IPS DF 6.9 (cell line): Measurements from ENCODE around the gene ARSB.

ENCODE experiments used
- DNase-seq: peaks from one replicate; pipeline ENCODE4 v3.0.0-alpha.2; 2013; ENCODE audit warnings: low read depth, low spot score
- H3K27ac ChIP-seq: one replicate; pipeline ENCODE4 v1.5.1; 2013; ENCODE audit warnings: low read length, control low read depth
- H3K27me3 ChIP-seq: 2 replicates; pipeline ENCODE4 v1.6.1; 2013; ENCODE audit warnings: mild to moderate bottlenecking, low read length; ENCODE audit not compliant: control insufficient read depth, insufficient read depth
- H3K36me3 ChIP-seq: 2 replicates; pipeline ENCODE4 v1.6.1; 2013; ENCODE audit warnings: low read length; ENCODE audit not compliant: control insufficient read depth, insufficient read depth
- H3K4me1 ChIP-seq: 2 replicates; pipeline ENCODE4 v1.6.1; 2013; ENCODE audit warnings: low read length; ENCODE audit not compliant: control insufficient read depth, insufficient read depth
- H3K4me3 ChIP-seq: 2 replicates; pipeline ENCODE4 v1.5.1; 2013; ENCODE audit warnings: mild to moderate bottlenecking, low read length
- H3K9me3 ChIP-seq: 2 replicates; pipeline ENCODE4 v1.6.1; 2013; ENCODE audit warnings: low read length, inconsistent platforms; ENCODE audit not compliant: control insufficient read depth, insufficient read depth
- WGBS: extraction: QIAGEN DNeasy Blood & Tissue Kit; methylation state at CpG from one replicate; pipeline ENCODE4 v1.1.7; 2013; ENCODE audit warnings: mixed read lengths, missing lambda C conversion rate; ENCODE audit not compliant: insufficient read length, insufficient coverage; 5-methylcytosine and 5-hydroxymethylcytosine counted together

The ARSB gene

DNA sequence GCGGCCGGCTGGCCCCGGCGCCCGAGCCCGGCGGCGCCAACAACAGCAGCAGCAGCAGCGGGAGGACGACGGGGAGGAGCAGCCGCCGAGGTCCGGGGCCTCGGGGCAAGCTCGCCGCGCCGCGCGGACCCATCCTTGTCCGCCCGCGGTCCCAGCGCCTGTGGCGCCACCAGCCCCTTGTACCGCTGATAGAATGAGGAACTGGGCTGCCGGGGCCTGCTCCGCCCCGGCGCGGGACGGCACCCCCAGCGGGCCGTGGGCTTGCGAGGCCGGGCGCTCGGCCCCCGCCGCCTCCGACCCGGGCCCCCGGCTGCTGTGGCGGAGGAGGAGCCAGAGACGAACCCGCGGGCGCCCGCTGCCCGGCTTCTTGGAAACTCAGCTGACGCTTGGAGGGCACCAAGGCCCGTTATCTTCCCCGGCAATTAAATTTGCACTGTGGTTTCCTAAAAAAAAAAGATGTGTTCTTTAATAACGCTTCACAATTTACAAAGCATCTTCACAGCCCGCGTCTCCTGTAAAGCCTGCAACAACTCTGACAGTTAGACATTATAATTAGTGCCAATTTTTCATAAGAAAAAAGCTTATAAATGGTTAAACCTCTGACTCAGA is at the start of gene ARSB:
ARSB (minus strand) TSS at position 195 of the 609 bp plus-strand sequence; CDS start at position 133, 62 bp downstream.
- no CpG with 5 or more reads among the region's 57 CpGs for WGBS
- peak within 1 kb of the TSS; percentile 77; the same call in 1 of the 2 replicates for H3K4me3 ChIP-seq
- no peak for DNase-seq
- peaks cover 2% of the 10 kb centered on the region; the same call in 1 of the 2 replicates for H3K4me1 ChIP-seq
- no peaks in the 10 kb centered on the region for H3K36me3 ChIP-seq
- no peaks in the 10 kb centered on the region for H3K27me3 ChIP-seq
- H3K27ac ChIP-seq: no peak within 1 kb of the TSS
- H3K9me3 ChIP-seq: no peaks in the 10 kb centered on the region

DNA sequence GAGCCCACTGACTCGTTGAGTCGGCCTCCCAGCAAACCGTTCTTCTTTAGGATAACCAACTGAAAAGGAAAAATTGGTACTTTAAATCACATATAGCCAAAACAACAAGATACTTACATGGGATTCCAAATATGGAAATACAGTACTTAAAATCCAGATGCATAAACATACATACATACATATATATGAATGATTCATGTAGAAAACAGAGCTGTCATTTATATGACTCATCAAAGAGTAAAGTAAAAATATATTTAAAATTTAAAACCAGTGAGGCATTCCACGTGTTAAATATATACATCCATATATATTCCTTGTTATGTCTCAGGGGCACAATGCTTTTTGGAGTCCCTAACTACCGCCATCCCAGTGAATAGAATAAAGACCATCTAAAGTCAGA is 47.7 kb upstream of the ARSB start:
- Histone ChIP-seq H3K36me3 (no peaks in the 10 kb centered on the region), H3K4me1 (no peaks in the 10 kb centered on the region), H3K27me3 (no peaks in the 10 kb centered on the region), H3K27ac (no peak overlapping the region), H3K4me3 (no peak overlapping the region), H3K9me3 (no peaks in the 10 kb centered on the region)
- no peak for DNase-seq
- no CpG with 5 or more reads among the region's 5 CpGs for WGBS

DNA sequence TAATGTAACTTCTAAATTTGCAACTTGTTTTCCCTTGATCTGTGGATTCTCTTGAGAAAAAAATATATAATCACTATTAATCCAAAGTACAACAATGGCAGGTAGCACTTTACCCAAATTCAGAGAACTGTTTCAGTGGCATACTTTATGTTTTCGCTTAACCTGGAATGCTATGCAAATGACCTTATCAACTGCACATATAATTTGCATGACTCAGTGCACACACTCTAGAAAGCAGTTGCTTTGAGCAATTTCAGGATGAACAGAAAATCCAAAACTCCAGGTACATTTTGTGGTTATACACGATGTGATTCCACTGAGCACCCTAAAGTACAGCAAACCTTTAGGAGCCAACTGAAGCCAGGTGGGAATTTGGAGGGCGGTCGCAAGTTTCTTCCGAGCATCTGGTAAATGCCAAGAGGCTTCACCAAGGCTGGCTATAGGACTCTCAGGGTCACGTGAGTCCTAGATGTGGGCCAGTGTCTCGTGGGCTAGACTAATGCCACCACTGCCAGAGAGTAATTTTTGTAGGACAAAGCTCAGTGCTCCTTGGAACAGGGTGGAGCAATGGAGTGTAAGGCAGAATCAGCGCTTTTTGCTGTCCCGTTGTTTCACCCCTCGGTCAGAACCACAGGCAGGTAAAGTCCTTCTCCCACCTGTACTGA is 47.1 kb upstream of the ARSB start:
- Histone ChIP-seq H3K4me1 (no peaks in the 10 kb centered on the region), H3K27me3 (no peaks in the 10 kb centered on the region), H3K27ac (no peak overlapping the region), H3K4me3 (no peak overlapping the region), H3K9me3 (no peaks in the 10 kb centered on the region), H3K36me3 (no peaks in the 10 kb centered on the region)
- no CpG with 5 or more reads among the region's 10 CpGs for WGBS
- no peak for DNase-seq

DNA sequence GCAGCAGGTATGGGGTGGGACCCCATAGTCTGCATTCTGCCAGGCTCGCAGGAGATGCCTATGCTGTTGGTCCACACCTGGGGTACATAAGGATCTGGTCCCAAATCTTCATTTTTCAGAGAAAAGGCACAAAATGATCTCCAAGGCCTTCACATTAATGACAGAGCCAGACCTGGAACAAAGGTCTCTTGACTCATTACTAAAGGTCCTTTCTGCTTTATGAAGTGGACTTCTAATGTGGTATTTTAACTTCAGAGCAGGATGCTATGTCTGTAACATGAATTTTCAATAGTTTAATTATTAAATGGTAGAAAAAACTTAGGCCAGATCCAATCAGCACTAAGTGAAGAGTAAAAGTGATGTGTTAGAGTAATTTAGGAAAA is 46.4 kb upstream of the ARSB start:
- H3K4me1 ChIP-seq: no peaks in the 10 kb centered on the region
- no CpG with 5 or more reads among the region's 1 CpG for WGBS
- H3K4me3 ChIP-seq: no peak overlapping the region
- no peak for DNase-seq
- H3K27me3 ChIP-seq: no peaks in the 10 kb centered on the region
- H3K9me3 ChIP-seq: no peaks in the 10 kb centered on the region
- H3K36me3 ChIP-seq: no peaks in the 10 kb centered on the region
- H3K27ac ChIP-seq: no peak overlapping the region

DNA sequence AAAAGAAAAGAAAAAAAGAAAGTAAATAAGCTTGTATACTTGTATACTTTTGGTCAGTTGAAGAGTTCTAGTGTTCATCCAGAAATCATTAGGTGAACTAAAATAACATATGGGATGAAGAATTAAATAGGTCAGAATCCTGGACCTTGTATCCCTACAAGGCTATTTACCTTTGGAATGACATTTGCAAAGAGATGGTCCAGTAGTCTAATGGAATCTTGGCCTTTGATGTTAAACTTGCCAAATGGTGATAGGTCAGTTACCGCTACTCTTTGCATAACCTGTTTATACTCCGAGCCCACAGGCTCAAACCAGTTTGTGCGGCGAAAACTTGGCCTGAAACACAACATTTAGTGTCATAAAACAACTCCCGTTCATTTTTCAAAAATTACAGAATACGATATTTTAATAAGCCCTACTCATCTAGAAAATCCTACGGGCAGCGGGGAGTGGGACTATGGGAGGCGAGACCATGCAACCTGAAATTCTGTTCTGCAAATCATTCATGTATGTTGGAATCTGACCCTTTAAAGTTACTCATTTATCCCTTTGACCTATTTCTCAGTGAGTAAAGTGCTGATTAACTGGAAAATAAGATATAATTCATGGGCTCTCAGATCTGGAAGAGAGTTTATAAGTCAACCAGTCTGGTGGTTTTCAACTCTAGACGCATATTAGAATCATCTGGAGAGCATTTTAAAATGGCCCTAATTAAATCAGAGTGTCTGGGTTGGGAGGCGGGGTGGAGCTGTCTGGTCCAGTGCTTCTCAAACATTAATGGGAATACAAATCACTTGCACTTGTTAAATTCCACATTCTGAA is 45.8 kb upstream of the ARSB start:
- Histone ChIP-seq H3K27me3 (no peaks in the 10 kb centered on the region), H3K9me3 (no peaks in the 10 kb centered on the region), H3K4me1 (no peaks in the 10 kb centered on the region), H3K4me3 (no peak overlapping the region), H3K36me3 (no peaks in the 10 kb centered on the region), H3K27ac (no peak overlapping the region)
- 100% methylated on average over 3 of the region's 11 CpGs for WGBS
- DNase-seq: no peak

DNA sequence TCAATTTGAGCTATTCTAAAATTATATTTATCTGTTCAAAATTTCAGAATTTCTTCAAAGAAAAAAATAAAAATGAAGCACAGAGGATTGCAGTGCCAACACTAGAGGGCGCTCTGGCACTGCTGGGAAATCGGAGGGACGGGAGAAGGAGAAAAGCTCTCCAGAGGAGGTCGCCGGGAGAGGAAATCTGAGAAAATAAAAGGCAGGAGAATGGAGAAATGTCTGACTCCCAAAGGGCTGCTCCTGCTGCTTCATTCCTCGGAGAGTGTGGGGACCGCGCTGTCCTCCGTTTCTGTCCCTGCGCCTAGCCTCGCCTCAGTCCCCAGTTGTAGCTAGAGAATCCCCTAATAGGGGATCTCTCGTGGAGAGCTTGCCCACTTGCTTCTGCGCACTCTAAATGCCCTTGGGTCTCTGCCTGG is 40.0 kb upstream of the ARSB start:
- Histone ChIP-seq H3K27me3 (no peaks in the 10 kb centered on the region), H3K4me3 (peak overlapping the region; percentile 29; the same call in 1 of the 2 replicates), H3K36me3 (no peaks in the 10 kb centered on the region), H3K27ac (no peak overlapping the region), H3K9me3 (no peaks in the 10 kb centered on the region), H3K4me1 (peaks cover 2% of the 10 kb centered on the region; the same call in 1 of the 2 replicates)
- no CpG with 5 or more reads among the region's 13 CpGs for WGBS
- DNase-seq: peak; percentile 20

DNA sequence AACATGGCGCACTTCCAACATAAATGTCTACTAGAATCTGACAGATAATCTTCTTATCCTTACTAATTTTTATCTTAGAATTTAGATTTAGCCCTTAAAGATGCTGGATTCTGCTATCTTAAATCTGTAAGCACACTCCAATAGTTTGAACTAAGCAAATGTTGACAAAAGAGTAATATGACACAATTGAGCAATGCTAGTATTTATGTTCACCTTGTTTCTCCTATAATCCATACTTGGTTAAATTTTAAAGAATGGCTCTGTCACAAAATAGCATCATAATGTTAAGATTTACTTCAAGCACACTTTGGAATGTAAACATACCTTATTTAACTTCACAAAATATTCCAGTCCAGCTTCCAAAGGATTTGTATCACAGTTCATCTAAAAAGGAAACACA is 38.8 kb upstream of the ARSB start:
- Histone ChIP-seq H3K27me3 (no peaks in the 10 kb centered on the region), H3K36me3 (no peaks in the 10 kb centered on the region), H3K4me1 (peaks cover 2% of the 10 kb centered on the region; the same call in 1 of the 2 replicates), H3K9me3 (no peaks in the 10 kb centered on the region), H3K4me3 (no peak overlapping the region), H3K27ac (no peak overlapping the region)
- DNase-seq: no peak
- WGBS: no CpG with 5 or more reads among the region's 1 CpG

DNA sequence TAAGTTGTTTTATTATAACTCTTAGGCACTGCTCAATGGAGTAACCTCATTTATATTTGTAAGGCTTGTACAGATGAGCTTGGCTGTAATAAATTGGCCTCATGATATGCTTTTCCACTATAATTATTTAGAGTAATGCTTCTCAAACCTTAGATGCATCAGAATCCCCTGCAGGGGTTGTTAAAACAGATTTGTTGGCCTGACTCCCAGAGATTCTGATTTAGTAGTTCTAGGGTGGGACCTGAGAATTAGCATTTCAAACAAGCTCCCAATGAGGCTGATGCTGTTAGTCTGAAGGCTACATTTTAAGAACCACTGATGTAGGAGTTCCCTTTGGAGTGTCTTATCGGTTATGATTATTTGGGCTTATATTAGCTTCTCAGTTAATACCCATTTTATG is 38.2 kb upstream of the ARSB start:
- DNase-seq: no peak
- Histone ChIP-seq H3K9me3 (no peaks in the 10 kb centered on the region), H3K4me3 (no peak overlapping the region), H3K4me1 (peaks cover 2% of the 10 kb centered on the region; the same call in 1 of the 2 replicates), H3K27ac (no peak overlapping the region), H3K36me3 (no peaks in the 10 kb centered on the region), H3K27me3 (no peaks in the 10 kb centered on the region)
- no CpG with 5 or more reads among the region's 1 CpG for WGBS

DNA sequence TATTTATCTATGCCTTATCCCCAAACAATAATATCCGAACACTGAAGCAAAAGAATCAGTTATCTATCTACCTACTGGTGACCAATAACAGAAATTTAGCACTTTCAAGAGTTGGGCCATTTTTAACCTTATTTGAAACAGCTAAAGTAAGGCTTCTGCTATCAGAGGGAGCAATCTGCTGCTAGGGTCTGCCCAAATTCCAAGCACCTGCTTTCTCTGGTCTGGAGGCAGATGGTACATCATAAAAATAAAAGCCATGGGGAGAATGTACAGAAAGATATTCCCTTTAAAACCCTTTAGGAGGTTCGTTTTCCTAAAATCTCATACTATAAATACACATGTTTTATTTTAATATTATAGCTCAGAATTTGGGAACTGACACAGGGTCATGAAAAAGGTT is 37.7 kb upstream of the ARSB start:
- peaks cover 2% of the 10 kb centered on the region; the same call in 1 of the 2 replicates for H3K4me1 ChIP-seq
- no peak for DNase-seq
- H3K27me3 ChIP-seq: no peaks in the 10 kb centered on the region
- no peak overlapping the region for H3K27ac ChIP-seq
- WGBS: no CpG with 5 or more reads among the region's 2 CpGs
- no peak overlapping the region for H3K4me3 ChIP-seq
- H3K36me3 ChIP-seq: no peaks in the 10 kb centered on the region
- no peaks in the 10 kb centered on the region for H3K9me3 ChIP-seq

DNA sequence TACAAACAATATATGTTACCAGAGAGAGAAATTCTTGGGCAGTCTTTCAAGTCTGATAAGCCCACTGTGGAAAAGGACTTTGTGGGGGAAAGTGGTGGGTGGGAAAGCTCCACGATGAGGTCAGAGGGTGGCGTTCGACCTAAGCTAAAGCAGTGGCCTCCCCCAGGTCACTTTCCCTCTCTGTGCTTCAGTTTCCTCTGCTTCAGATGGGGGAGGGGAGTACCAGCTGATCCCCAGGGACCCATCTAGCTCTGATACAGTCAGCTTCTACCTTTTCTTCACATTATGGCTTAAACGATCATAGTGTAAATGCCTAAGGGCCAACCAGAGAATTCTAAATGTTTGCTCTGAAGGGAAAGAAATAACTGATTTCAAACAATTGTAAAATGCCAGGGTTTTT is 36.6 kb upstream of the ARSB start:
- no peak overlapping the region for H3K27ac ChIP-seq
- no peak for DNase-seq
- no CpG with 5 or more reads among the region's 4 CpGs for WGBS
- H3K4me3 ChIP-seq: no peak overlapping the region
- H3K4me1 ChIP-seq: peaks cover 2% of the 10 kb centered on the region; the same call in 1 of the 2 replicates
- H3K9me3 ChIP-seq: no peaks in the 10 kb centered on the region
- no peaks in the 10 kb centered on the region for H3K27me3 ChIP-seq
- no peaks in the 10 kb centered on the region for H3K36me3 ChIP-seq
